Measurements from ENCODE around the gene SETBP1.

DNA sequence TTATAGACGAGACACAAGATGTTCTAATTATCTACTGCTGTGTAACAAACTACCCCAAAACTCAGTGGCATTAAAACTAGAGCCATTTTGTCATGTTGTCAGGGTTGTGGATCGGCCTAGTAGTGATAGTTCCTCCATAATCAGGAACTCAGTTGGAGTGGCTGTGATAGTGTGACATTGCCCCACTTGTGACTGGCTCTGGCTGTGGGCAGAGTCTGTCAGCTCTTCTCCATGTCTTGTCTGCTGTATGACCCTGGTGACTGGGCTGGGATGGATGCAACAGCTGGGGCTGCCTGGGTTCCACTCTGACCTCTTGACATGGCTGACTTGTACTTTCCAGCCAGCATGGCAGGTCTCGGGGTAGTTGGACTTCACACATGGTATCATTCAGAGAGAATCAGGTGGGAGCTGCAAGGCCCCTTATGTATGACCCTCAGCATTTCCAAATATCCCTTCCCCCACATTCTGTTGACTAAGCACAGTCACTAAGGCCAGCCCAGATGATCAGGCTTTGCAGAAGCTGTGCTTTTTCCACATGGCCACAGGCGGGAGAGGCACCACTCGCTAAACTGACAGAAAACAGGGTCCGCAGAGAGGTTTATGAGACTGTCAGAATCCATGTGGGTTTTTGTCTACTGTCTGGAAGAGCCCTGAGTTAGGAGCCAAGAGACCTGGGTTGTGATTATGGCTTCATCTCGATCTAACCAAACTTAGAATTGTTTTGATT is 50.3 kb downstream of the SETBP1 start:
- TF ChIP-seq FOXP2 (optimal IDR thresholded peaks at IDR 0.05; ENCODE audit: control extremely low read depth, extremely low read length, insufficient read depth): no peak
- TF ChIP-seq POLR2AphosphoS5 (IDR thresholded peaks at IDR 0.05; ENCODE audit: borderline replicate concordance, low read depth, low read length): no peak
- no peak for TF ChIP-seq EZH2 (IDR thresholded peaks at IDR 0.05)

Data from SK-N-MC (cell line).